Subcutaneous abdominal adipose tissue (tissue), 5 donors: ENCODE data around the gene RPL9.

Experiments
- H3K27ac ChIP-seq: one replicate; pipeline ENCODE4 v1.7.0; 2013; ENCODE audit warnings: low read depth, mild to moderate bottlenecking, inconsistent platforms, low read length, moderate library complexity
- H3K27me3 ChIP-seq, 5 donors: one replicate each; pipeline ENCODE4 v1.7.0; 2013; ENCODE audit warnings: low read length in 5 of 5, inconsistent platforms in 1 of 5; ENCODE audit not compliant: control insufficient read depth in 5 of 5, insufficient read depth in 4 of 5
- H3K36me3 ChIP-seq, 5 donors: one replicate each; pipeline ENCODE4 v1.7.0; 2013; ENCODE audit warnings: low read length in 5 of 5; ENCODE audit not compliant: control insufficient read depth in 5 of 5, insufficient read depth in 5 of 5
- H3K4me1 ChIP-seq, 5 donors: one replicate each; pipeline ENCODE4 v1.7.0; 2013; ENCODE audit warnings: low read length in 5 of 5, mild to moderate bottlenecking in 3 of 5, moderate library complexity in 1 of 5; ENCODE audit not compliant: control insufficient read depth in 5 of 5, insufficient read depth in 5 of 5
- H3K4me3 ChIP-seq, 5 donors: one replicate each; pipeline ENCODE4 v1.7.0; 2013; ENCODE audit warnings: low read length in 5 of 5, low read depth in 1 of 5
- H3K9ac ChIP-seq, 5 donors: one replicate each; pipeline ENCODE4 v1.7.0; 2013; ENCODE audit warnings: low read length in 5 of 5, mild to moderate bottlenecking in 4 of 5, moderate library complexity in 3 of 5
- H3K9me3 ChIP-seq, 5 donors: one replicate each; pipeline ENCODE4 v1.7.0; 2013; ENCODE audit warnings: low read length in 5 of 5; ENCODE audit not compliant: control insufficient read depth in 5 of 5
- donor health status: healthy.
- donor health status: healthy.
- donor health status: healthy.
- donor health status: healthy.
- donor health status: healthy.

Gene RPL9

DNA sequence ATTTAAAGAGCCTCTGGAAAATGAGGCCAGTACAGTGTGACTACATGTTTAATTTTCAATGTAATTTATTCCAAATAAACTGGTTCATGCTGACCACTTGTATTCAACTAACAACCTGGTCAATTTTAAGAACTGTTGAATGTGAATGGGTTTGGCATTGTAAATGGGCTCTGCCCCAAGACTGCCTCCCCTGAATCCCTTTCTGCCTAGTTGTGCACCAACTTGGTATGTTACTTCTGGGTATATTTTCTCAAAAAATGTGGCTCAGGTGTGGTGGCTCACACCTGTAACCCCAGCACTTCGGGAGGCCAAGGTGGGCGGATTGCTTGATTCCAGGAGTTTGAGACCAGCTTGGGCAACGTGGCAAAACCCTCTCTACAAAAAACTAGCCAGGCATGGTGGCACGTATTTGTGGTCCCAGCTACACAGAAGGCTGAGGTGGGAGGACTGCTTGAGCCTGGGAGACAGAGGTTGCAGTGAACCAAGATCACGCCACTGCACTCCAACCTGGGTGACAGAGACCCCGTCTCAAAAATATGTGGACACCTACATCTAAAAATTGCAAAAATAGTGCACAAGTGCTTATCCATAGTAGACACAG is 7.2 kb downstream of the RPL9 start:
- H3K9me3 ChIP-seq: no peaks in the 10 kb centered on the region
- no peaks in the 10 kb centered on the region for H3K27me3 ChIP-seq
- H3K36me3 ChIP-seq: peaks cover 43 to 61% (median 46%) of the 10 kb centered on the region in 5 donors
- H3K4me3 ChIP-seq: no peak overlapping the region
- peak overlapping the region; percentile 96 for H3K27ac ChIP-seq
- peak overlapping the region in 2 of 5 donors; percentile 42 to 47 for H3K9ac ChIP-seq
- H3K4me1 ChIP-seq: peaks cover 0 to 64% (median 30%) of the 10 kb centered on the region in 5 donors

DNA sequence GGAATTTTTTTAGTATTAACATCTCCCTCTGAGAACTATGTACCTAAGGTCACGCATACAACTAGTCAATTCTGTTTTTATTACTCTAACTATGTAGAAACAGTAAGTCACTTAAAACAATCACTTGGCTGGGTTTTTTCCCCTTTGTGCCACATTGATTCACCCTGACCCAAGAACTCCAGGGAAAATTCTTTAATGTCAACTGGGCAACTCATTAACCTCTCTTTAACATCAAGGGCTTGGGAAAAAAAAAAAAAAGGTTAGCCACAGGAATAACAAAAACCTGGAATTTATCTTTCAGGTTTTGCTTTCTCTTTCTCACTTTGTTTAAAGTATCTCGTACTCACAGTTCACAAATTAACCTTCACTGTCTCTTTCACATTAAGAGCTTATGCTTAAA is 8.1 kb downstream of the RPL9 start:
- Histone ChIP-seq H3K9me3 (no peaks in the 10 kb centered on the region), H3K4me1 (peaks cover 0 to 64% (median 35%) of the 10 kb centered on the region in 5 donors), H3K9ac (peak overlapping the region in 3 of 5 donors; percentile 42 to 58 (median 47)), H3K27ac (peak overlapping the region; percentile 96), H3K27me3 (no peaks in the 10 kb centered on the region), H3K4me3 (no peak overlapping the region), H3K36me3 (peaks cover 35 to 52% (median 40%) of the 10 kb centered on the region in 5 donors)

DNA sequence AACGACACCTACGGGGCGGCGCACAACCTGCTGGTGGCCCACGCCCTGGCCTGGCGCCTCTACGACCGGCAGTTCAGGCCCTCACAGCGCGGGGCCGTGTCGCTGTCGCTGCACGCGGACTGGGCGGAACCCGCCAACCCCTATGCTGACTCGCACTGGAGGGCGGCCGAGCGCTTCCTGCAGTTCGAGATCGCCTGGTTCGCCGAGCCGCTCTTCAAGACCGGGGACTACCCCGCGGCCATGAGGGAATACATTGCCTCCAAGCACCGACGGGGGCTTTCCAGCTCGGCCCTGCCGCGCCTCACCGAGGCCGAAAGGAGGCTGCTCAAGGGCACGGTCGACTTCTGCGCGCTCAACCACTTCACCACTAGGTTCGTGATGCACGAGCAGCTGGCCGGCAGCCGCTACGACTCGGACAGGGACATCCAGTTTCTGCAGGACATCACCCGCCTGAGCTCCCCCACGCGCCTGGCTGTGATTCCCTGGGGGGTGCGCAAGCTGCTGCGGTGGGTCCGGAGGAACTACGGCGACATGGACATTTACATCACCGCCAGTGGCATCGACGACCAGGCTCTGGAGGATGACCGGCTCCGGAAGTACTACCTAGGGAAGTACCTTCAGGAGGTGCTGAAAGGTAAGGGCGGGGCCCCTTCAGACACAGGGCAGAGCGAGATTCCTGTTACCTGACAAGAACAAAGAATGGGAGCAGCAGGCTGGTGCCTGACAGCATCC is 11.7 kb downstream of the RPL9 start:
- Histone ChIP-seq H3K4me1 (peaks cover 0 to 57% (median 31%) of the 10 kb centered on the region in 5 donors), H3K27ac (peak overlapping the region; percentile 96), H3K9ac (peak overlapping the region in 4 of 5 donors; percentile 31 to 73 (median 50)), H3K27me3 (no peaks in the 10 kb centered on the region), H3K9me3 (no peaks in the 10 kb centered on the region), H3K36me3 (peaks cover 6 to 16% (median 10%) of the 10 kb centered on the region in 5 donors), H3K4me3 (peak overlapping the region; percentile 56 to 75 (median 65))

DNA sequence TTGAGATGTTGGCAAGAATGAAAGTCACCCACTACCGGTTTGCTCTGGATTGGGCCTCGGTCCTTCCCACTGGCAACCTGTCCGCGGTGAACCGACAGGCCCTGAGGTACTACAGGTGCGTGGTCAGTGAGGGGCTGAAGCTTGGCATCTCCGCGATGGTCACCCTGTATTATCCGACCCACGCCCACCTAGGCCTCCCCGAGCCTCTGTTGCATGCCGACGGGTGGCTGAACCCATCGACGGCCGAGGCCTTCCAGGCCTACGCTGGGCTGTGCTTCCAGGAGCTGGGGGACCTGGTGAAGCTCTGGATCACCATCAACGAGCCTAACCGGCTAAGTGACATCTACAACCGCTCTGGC is 12.3 kb downstream of the RPL9 start:
- H3K4me3 ChIP-seq: peak overlapping the region in 4 of 5 donors; percentile 56 to 66 (median 62)
- peak overlapping the region in 2 of 5 donors; percentile 53 to 73 for H3K9ac ChIP-seq
- H3K9me3 ChIP-seq: no peaks in the 10 kb centered on the region
- H3K27ac ChIP-seq: peak overlapping the region; percentile 96
- H3K36me3 ChIP-seq: peaks cover under 1 to 13% (median 4%) of the 10 kb centered on the region in 5 donors
- H3K27me3 ChIP-seq: no peaks in the 10 kb centered on the region
- H3K4me1 ChIP-seq: peaks cover 0 to 55% (median 31%) of the 10 kb centered on the region in 5 donors

DNA sequence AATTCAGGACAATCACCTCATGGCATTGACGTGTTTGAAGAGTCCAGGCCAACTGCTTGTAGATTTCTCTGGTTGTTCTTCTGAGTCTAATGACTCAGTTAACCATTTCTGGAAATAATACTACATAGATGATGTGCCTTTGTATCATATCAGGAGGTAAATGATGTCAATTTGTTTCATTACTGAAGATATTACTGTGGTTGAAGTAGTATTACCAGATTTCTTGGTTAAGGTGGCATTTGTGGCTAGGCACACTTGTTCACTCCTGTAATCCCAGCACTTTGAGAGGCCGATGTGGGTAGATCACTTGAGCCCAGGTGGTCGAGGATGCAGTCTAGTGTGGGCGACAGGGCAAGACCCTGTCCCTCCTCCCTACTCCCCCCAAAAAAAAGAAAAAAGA is 15.7 kb downstream of the RPL9 start:
- no peak overlapping the region for H3K9ac ChIP-seq
- no peaks in the 10 kb centered on the region for H3K9me3 ChIP-seq
- H3K27me3 ChIP-seq: no peaks in the 10 kb centered on the region
- peak overlapping the region; percentile 24 for H3K27ac ChIP-seq
- H3K4me3 ChIP-seq: no peak overlapping the region
- peaks cover 0 to 42% (median 22%) of the 10 kb centered on the region in 5 donors for H3K4me1 ChIP-seq
- peaks cover 0 to 6% (median 0%) of the 10 kb centered on the region in 5 donors for H3K36me3 ChIP-seq

DNA sequence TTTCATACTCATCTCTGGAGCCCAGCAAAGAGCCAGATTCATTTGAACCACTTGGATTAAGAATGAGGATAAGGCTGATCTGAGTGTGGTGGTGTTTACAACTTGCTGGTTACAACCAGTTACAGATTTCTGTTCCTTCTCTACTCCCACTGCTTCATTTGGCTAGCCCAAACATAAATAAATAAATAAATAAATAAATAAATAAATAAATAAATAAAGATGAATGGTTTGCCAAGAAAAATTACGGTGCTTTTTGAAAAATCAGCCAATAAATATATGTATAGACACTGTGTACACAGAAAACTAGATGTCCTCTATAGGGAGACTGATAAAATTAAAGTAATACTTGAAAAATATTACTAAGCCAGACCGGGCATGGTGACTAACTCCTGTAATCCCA is 17.1 kb downstream of the RPL9 start:
- Histone ChIP-seq H3K27ac (peak overlapping the region; percentile 24), H3K9me3 (no peaks in the 10 kb centered on the region), H3K4me1 (peaks cover 0 to 38% (median 20%) of the 10 kb centered on the region in 5 donors), H3K4me3 (no peak overlapping the region), H3K9ac (peak overlapping the region in 1 of 5 donors; percentile 39), H3K27me3 (no peaks in the 10 kb centered on the region), H3K36me3 (peaks cover 0 to 8% (median 0%) of the 10 kb centered on the region in 5 donors)

DNA sequence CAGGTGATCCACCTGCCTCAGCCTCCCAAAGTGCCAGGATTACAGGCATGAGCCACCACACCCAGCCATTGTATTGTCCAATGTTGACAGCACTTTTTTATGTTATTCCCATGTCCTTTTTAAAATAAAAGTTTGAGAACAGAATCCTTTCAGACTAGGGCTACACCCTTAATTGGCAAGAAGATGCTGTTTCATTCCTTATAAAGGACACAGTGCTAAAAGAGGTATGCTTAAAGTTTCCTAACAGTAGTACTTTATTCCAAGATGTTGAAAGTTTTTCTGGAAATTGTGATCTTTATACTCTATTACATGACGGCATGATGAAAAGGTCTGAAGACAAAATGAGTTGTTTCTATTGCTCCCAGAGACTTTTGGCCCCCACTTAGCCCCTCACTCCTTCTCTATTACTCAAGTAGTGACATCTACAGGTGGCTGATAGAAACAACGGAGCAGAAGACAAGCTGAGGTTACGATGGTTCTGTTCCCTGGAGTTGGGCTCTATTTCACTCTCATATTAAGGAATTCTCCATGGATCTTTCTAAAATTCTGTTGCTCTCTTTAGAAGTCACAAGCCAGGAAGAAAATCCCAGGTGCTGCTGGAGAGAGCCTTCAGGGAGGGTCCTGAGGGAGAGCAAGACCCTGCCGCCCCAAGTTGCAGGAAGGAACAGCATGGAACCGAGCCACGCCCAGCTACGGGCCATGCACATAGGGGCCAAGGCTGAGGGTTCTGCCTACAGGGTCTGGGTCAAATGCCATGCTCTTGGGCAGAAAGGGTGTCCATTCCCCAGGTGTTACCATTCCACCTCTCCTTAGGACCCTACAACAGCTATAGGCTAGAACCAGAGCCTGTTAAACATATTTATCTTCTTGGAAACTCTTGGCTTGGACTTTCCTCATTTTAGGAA is 22.8 kb downstream of the RPL9 start:
- peaks cover 0 to 8% (median 0%) of the 10 kb centered on the region in 5 donors for H3K36me3 ChIP-seq
- H3K27me3 ChIP-seq: no peaks in the 10 kb centered on the region
- H3K9me3 ChIP-seq: no peaks in the 10 kb centered on the region

DNA sequence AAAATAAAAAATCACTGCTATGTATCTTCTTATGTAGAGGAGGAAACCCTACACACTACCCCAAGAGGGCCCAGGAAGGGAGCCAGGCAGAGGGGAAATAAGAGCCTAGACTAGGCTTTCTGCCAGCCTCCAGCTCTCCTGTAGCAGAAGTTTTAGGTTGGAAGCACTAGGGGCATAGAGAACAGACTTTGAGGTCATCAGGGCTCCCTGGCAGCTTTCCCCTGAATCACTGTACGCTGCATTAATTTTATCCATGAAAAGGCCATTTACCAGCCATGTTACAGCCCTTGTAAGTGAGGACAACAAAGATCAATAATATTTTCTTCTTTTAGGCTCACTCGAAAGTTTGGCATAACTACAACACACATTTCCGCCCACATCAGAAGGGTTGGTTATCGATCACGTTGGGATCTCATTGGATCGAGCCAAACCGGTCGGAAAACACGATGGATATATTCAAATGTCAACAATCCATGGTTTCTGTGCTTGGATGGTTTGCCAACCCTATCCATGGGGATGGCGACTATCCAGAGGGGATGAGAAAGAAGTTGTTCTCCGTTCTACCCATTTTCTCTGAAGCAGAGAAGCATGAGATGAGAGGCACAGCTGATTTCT is 24.7 kb downstream of the RPL9 start:
- Histone ChIP-seq H3K4me1 (peaks cover 0 to 34% (median 18%) of the 10 kb centered on the region in 5 donors), H3K27ac (peak overlapping the region; percentile 99), H3K4me3 (no peak overlapping the region), H3K9me3 (no peaks in the 10 kb centered on the region), H3K36me3 (peaks cover 0 to 5% (median 0%) of the 10 kb centered on the region in 5 donors), H3K27me3 (no peaks in the 10 kb centered on the region), H3K9ac (no peak overlapping the region)

More for the DNA sequence above, 22.8 kb downstream of the RPL9 start:
- Histone ChIP-seq H3K9ac (peak overlapping the region in 4 of 5 donors; percentile 39 to 74 (median 64)), H3K27ac (peak overlapping the region; percentile 99), H3K4me1 (peaks cover 0 to 37% (median 18%) of the 10 kb centered on the region in 5 donors), H3K4me3 (peak overlapping the region in 1 of 5 donors; percentile 50)

DNA sequence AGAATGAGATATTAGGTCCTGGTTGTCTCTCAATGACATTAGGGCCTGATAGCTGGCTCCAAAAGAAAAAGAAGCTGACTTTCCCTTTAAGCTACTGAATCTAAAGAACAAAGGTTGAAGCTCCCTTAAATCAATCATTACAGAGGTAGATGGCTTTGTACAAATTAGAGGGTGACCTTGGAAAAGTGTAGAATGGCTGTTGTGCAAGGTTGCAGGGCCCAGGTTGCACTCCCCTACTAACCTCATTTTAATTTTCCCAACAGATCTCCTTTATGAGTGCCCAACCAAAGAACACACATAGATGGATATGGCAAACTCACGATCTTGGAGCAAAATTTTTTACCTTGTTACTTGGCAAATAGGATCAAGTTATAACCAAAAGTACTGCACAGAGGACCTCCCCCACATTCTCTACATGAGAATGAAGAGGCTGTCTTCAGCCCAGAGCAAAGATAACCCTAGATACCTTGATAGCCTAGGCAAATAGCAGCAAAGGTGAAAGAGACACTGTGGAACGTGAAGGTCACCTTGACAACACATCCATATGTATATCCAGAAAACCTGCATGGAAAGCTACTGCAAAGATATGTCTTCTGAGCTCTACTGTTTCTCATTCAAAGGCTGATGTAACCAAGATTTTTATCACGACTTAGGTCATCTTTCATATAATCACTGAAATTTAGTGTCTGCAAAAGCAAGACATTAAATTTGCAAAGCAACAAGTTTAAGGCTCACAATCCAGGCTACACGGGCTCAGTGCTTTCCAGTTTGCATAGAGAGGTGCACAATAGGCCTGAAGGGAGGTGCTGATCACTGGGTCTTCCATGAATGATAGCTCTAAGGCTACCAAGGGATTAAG is 29.0 kb downstream of the RPL9 start:
- H3K9me3 ChIP-seq: no peaks in the 10 kb centered on the region
- H3K27me3 ChIP-seq: no peaks in the 10 kb centered on the region
- peaks cover 0 to 11% (median 0%) of the 10 kb centered on the region in 5 donors for H3K4me1 ChIP-seq
- H3K9ac ChIP-seq: no peak overlapping the region
- H3K36me3 ChIP-seq: no peaks in the 10 kb centered on the region
- no peak overlapping the region for H3K4me3 ChIP-seq
- peak overlapping the region; percentile 99 for H3K27ac ChIP-seq
